ENCODE results near the gene CTNNA2.
"Not testable (repeated sequence)": the region's sequence is repeated elsewhere in the genome, so short reads cannot be mapped to it uniquely, and the experiment has no call there.

The CTNNA2 gene

GRCh38 chr2:79985571-79985970 is 472.7 kb downstream of the CTNNA2 start:
- DNase-seq: no peak

- no peak for DNase-seq
Measured at GRCh38 chr2:79993144-79993543, 480.3 kb downstream of the CTNNA2 start.

DNA sequence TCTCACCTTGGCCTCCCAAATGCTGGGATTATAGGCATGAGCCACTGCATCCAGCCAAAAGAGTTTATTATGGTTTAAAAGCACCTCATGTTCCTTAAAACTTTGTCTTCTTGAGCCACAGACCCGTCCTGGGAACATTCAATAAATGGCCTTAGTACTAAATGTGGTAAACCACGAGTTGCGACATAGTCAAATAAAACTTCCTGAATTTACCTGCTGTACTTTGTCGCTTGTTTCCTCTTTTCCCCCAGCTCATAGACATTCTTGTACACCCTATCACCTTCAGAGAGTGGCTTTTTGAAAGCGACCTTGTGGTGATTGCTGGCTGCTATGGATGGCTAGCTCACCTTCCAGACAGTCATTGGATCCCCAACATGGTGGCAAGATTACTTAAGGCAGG is 481.3 kb downstream of the CTNNA2 start:
- no peak for DNase-seq

DNA sequence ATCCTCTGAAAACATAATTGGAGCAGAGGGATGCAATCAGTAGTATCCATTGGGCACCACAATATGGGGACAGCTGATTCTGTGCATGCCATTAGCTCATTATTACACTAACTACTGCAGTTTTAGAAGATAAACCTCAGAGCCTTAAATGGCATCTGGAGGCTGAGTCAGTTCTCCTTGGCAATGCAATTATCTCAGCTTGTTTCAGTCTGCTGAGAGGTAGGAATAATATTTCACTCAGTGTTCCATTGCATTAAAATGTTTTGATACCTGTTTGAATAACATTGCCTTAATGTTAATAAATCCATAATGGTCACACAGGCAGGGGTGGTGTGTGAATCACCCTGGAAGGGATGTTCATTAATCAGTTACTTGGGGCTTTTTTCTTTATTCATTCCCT is 482.1 kb downstream of the CTNNA2 start:
- DNase-seq: no peak

DNA sequence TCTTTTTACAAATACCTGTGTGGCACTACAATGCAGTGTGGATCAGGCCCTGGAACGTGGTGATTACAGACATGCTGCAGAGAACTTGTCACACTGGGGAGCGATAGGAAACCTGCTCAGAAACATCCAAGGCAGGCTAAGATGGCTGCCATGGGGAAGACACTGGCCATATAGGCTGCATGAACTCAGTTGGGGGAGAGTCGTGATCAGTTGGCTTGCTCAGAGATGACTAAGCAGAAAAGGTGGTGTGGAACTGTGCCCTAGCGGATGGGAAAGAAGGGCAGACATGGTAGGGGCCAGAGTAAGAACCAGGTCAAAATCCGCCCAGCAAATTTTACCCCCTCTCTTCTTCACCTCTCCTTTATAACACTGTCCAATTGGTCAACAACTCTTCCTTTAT is 483.9 kb downstream of the CTNNA2 start:
- no peak for DNase-seq

- DNase-seq: no peak
Measured at GRCh38 chr2:80001701-80002101, 488.9 kb downstream of the CTNNA2 start.

- no peak for DNase-seq
Measured at GRCh38 chr2:80002112-80002511, 489.3 kb downstream of the CTNNA2 start.

- DNase-seq: no peak
Measured at GRCh38 chr2:80002568-80003157, 489.8 kb downstream of the CTNNA2 start.

GRCh38 chr2:80007777-80008503 is 495.1 kb downstream of the CTNNA2 start:
- no peak for DNase-seq

DNA sequence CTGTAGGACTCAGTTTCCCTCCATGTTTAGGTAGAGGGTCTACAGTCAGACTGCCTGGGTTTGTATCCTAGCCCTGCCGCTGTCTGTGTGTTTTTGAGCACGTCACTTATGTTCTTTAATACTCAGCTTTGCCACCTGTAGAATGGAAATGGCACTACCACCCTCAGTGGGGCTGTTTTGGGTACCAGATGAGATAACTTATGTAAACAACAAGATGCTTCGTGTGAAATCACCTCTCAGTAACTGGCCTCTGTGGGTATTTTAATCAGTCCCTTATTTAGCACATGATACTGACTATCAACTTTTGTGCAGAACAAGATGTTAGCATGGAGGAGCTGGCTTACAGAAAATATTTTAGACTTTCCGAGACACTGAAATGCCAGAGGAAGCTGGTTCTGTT is 495.7 kb downstream of the CTNNA2 start:
- no peak for DNase-seq

DNA sequence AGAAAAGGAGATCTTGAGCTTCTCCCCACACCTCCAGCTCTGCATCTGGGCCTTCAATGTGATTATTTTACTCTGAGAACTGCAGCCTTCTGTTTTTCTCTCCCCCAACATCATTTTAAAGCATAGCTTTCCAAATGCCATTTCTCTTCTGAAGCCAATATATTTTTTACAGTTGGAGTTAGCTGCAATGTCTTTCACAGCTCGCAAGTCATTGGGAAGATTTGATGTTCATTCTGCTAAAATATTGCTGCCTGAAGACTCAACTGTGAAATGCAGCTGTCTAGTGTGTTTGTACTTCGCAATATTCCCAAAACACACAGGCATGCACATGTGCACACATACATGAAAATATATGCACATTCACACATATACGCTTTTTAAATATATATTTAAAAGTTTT is 496.4 kb downstream of the CTNNA2 start:
- DNase-seq: no peak

DNA sequence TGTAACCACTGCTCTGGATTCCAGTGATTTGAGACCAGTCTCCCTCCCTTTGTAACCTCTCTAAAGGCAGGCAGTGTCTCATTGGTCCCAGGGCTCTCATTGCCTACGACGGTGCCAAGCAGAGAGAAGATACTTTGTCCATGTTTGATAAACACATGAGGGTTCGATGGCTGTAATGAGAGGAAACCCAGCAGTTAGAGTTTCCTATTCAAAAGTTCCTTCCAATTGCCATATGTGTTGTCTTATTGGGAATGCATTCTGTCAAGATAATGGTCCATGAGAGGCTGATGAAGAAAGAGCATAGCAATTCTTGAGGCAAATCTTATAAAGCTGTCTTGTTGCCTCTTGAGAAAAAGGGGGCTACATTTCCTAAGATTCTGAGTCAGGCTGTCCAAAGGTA is 499.2 kb downstream of the CTNNA2 start:
- DNase-seq: no peak

DNA sequence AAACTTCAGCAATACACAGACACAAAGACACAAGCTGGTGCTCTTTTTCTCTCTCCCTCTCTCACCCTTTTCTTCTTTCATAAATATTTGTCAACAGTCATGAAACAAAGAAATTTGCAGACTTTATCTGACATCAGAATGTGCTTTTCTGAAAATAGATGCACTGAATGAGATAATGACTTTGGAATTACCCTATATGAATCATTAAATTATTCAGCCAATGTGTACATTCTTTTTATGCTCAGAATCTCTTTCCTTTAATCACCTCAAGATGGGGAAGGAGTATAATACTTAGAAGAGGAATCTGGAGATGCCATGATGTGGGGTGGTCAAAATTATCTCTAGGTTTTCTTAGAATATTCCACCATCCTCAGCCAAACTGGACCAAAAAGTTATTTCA is 501.8 kb downstream of the CTNNA2 start:
- DNase-seq: no peak

DNA sequence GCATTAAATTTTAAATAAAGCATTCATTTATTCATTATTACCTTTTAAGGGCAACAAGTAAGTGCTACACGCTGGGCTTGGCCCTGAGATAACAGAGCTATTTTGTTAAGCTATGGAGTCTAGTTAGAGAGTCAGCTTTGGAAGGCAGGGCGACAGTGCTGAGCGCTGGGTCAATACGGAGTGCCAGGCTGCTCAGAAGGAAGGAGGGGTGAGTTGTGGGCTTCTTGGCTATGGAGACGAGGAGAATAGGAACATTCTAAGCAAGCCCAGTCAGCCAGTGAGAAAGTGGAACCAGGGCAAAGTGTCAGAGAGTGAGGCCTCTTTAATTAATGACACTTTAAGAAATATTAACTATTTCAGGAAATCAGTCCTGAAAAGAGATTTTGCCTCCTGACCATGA is 503.3 kb downstream of the CTNNA2 start:
- no peak for DNase-seq

- DNase-seq: no peak
Measured at GRCh38 chr2:80019571-80020460, 507.0 kb downstream of the CTNNA2 start.

DNA sequence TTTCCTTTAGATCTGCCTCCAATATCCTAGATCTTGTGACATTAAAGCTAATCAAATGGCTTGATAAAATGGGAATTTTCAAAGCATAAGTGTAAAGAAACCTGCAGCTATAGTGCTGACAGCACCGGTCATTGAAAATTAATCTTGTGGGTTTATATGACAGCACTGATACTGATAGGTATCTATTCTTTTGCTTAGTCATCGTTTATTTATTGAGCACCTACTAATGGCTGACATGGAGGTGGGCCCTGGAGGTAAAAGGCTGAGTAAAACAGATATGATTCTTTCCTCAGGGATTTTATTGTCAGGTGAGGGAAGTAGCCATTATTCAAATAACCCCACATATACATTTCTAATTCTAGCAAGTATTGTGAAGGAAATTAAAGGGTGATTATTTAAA is 509.2 kb downstream of the CTNNA2 start:
- no peak for DNase-seq

DNA sequence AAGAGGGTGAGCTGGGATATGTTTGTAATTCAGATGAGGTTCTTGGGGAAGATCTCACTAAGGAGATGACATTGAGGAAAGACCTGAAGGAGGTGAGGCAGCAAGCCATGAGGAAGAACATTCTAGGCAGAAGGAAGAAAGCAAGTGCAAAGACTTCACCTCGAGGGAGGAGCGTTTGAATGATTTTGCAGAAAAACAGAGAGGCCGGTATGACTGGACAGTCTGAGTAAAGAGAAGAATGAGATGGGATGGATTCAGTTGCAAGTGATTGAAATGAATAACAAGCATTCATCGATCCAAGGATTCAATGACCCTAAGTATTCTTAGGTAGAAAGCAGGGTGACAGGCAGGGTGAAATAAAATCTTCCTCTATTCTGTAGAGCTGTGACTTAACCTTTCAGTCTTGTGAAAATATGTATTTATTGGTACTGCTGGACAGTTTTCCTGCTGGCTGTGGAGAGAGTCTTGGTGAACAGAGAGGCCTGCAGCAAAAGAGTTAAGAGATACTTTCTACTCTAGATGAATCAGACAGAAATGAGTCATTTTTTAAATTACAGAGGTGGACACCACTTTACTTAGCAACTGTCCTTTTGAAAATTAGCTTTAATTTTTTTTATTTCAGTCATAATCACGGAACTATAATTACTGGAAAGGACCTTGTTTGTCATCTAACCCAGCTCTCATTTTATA is 513.3 kb downstream of the CTNNA2 start:
- DNase-seq: no peak

- DNase-seq: no peak
Measured at GRCh38 chr2:80028051-80028450, 515.2 kb downstream of the CTNNA2 start.

DNA sequence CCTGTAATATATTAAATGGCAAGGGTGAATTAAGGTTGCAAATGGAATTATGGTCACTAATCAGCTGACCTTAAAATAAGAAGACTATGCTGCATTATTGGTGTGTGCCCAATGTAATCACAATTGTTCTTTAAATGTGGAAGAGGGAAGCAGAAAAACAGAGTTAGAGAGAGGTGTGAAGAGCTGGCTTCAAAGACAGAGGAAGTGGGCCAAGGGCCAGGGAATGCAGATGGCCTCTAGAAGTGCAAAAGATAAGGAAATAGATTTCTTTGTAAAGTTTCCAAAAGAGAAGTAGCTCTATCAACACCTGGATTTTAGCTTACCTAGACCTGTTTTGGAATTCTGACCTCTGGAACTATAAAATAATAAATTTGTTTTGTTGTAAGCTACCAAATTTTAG is 515.7 kb downstream of the CTNNA2 start:
- no peak for DNase-seq

DNA sequence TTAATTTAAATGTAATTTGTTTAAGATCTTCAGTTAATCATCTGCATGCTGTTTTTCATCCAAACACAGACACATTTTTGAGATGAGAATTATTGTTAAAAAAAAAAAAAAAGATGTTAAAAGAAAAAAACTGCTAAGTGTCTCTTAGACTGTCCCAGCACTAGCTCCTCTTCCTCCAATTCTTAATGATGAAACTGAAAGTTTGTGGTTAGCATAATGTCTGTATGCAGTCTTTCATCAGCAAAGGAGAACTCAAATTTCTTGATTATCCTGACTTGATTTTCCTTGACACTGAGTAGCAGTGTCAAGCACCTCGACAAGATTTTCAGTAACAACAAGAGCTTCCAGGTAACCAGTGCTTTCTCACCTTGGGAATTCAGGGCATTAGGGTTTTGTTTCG is 517.3 kb downstream of the CTNNA2 start:
- DNase-seq: no peak

DNA sequence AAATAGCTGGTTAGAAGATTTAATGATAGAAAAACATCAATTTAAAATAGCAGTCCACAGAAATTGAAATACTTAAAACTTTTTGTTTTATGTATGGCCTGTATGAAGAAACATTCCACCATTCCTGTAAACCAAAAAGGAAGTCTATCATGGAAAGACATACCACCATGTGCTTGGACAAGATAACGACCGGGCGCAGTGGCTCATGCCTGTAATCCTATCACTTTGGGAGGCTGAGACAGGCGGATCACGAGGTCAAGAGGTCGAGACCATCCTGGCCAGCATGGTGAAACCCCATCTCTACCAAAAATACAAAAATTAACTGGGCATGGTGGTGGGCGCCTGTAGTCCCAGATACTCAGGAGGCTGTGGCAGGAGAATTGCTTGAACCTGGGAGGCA is 519.8 kb downstream of the CTNNA2 start:
- not testable (repeated sequence) for DNase-seq

DNA sequence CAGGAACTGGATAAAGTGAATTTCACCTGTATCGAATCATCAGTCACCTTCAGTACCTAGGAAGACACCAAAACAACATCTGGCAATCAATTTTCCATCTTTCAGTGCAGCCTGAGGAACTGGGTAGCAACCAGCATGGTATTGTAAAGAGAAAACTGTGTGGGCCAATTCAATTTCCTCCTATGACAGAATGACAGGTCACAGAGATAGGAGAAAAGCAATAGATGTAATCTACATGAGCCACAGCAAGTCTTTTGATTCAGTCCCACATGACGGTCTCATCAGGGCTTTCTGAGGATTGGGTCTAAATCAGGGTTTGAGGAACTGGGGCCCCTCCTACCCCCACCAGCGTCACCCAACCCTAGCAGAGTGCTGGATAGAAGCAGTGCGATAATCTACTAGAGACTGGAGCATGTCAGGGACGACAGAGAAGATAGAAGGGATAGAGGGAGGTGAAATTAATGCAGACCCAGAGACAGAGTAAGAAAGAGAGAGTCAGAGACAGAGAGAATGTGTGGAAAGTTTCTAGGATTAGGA is 523.0 kb downstream of the CTNNA2 start:
- DNase-seq: no peak

DNA sequence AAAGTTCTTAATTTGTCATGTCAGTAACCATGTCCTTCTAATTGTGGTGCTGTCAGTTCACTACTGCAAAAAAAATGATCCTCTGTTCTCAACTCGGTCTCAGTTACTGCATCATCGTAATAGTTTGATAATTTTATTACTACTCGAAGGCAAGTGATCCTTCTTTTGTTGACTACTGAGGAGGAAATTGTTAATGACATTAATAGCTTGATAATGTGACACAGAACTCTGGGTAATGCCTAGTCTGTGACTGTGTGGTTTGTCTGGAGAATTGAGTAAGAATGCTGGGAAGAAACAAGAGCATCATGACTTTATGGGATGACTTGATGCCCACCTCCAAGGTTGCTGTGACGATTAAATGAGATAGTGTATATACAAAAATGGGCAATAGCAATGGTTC is 524.5 kb downstream of the CTNNA2 start:
- no peak for DNase-seq
